Activated gamma-delta T cell treated with anti-CD3 and anti-CD28 coated beads, Interleukin-2, amount 50 U/mL, for 16 hours (primary cell): ENCODE data around the gene BCAP31.
"Not testable (repeated sequence)": the region's sequence is repeated elsewhere in the genome, so short reads cannot be mapped to it uniquely, and the experiment has no call there.

Experiments used
- DNase-seq: peaks from one replicate; pipeline ENCODE4 v3.0.0-alpha.2; 2020; ENCODE audit warnings: low read depth

The BCAP31 gene

DNA sequence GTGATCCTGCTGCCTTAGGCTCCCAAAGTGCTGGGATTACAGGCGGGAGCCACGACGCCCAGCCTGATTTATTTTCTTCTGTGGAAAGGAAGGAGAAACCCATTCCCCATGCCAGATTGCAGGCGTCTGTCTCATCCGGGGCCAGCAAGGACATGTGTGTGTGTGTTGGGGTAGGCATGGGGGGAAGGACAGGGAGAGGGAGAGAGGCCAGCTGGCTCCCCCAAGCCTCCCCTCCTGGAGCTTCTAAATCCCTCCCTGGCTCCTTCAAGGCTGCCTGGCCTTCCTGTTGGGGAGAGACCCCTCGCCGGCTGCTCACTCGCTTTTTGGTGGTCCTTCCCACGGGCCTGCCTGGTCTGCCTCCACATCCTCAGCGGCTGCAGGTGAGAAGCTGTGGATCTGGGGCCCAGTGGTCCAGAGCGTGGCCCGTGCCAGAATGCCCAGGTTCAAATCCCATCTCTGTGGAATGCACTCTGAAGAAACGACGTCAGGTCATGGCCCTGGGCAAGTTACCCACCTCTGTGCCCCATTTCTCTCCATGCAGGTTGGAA, 38.5 kb upstream of the BCAP31 start:
- DNase-seq: no peak

DNA sequence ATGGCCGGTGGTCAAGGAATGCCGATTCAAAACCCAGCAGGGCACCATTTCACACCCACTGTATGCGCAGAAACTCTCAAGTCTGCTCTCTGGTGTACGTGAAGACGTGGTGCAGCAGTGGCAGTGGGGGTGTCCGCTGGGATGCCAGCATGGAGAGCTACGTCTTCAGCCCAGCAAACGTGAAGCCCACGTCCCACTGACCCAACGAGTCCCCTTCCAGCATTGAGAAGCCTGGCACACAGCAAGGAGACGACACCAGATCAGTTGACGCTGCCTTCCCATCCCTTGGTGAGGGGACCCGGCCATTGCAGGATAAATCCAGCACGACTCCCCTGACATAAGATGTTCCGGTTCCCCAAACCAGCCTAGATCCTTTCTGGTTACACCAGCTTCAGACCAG, 37.7 kb upstream of the BCAP31 start:
- no peak for DNase-seq

DNA sequence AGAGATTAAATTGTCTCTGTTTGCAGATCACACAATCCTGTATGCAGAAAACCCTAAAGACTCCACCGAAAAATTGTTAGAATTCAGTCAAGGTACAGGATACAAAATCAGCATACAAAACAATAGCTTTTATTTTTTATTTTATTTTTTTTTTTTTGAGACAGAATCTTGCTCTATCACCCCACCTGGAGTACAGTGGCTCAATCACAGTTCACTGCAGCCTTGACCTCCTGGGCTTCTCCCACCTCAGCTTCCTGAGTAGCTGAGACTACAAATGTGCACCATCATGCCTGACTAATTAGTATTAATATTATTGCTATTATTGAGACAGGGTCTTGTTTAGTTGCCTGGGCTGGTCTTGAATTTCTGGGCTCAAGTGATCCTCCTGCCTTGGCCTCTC, 30.9 kb upstream of the BCAP31 start:
- DNase-seq: no peak

DNA sequence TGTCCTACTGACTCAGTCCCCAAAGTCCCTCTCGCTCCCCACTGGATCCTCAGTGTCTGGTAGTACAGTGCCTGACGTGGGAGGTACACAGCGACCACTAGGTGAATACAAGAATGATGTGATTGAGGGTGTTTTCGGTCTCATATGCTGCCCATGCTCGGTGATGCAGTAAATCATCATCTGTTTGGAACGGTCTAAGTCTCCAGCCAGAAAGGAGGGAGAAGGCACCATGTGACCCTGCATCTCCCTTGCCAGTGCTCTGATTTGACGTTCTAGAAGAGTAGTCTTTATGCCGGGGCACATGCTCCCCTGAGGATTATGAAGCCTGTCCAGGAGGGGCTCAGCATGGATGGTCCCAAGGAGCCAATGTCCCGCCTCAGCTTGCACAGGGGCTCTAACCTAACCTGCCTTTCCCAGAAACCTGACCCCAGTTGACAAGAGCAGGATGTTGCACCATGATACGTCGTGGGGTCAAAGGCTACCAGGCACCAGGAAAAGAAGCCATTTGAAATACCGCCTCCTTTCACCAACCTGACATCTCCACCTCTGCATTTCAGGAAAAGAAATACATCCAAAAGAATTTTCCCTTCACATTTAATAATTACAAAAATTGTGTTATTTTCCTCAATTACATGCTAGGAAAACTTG, 26.1 kb upstream of the BCAP31 start:
- no peak for DNase-seq

DNA sequence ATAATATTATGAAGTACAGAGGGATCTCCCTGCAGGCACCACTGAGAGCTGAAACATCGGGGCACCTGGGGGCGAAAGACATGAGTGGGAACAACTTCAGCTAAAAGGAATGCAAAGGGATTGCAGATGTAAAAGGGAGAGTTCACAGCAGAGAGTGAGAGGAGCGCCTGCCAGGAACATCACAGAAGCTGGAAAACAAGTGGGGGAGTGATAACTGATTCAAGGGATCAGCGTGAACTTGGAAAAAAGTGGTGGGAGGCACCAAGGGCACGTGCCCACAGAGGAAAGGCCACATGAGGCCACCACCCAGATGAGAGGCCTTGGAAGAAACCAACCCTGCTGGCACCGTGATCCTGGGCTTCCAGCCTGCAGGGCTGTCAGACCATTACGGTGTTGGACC, 24.8 kb upstream of the BCAP31 start:
- DNase-seq: not testable (repeated sequence)

DNA sequence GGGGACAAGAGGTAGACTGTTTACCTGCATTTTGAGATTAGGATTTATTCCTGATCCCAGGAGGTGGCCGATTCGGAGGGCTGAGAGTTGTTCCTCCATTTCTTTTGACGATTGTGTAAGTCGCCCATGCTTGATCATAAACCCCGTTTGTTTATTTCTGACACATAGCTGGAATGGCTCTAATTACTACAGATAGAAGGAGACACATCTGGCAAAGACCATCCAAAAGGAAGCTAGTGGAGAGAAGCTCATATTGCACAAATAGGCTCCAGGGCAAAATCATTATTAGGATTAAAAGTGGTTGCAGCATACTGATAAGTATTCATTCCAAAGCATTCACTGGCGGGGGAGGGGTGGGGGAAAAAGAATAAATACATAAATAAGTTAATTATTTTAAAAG, 22.8 kb upstream of the BCAP31 start:
- DNase-seq: not testable (repeated sequence)

DNA sequence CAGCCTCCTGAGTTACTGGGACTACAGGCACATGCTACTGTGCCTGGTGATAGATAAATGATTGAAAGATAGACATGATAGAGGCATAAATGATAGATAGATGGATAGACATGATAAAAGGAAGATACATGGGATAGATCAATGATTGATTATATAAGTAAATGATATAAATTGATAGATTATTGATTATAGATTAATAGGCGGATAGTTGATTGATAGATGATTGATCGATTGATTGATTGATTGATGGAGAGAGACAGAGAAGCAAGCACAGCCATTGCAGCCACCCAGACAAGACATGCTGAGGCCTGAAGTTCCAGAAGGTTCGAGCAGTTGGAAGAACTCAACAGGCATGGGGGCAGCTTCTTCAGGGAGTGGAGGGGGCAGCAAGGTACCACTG, 22.2 kb upstream of the BCAP31 start:
- DNase-seq: no peak

DNA sequence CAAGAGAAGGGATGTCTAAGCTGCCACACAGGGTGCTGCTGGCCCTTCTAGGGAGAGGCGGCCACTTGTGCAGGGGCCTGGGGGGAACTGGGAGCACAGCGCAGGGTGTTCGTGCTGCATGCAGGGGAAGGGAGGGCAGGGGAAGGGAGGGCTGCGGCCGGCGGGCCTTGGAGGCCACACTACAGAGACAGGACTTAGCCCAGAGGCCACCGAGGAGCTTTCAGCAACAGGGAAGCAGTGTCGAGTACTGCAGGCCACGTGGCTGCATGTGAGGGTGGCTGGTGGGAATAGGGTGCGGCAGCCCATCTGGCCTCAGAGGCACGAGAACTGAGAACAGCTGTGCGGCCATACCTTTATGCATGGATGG, 20.9 kb upstream of the BCAP31 start:
- not testable (repeated sequence) for DNase-seq

DNA sequence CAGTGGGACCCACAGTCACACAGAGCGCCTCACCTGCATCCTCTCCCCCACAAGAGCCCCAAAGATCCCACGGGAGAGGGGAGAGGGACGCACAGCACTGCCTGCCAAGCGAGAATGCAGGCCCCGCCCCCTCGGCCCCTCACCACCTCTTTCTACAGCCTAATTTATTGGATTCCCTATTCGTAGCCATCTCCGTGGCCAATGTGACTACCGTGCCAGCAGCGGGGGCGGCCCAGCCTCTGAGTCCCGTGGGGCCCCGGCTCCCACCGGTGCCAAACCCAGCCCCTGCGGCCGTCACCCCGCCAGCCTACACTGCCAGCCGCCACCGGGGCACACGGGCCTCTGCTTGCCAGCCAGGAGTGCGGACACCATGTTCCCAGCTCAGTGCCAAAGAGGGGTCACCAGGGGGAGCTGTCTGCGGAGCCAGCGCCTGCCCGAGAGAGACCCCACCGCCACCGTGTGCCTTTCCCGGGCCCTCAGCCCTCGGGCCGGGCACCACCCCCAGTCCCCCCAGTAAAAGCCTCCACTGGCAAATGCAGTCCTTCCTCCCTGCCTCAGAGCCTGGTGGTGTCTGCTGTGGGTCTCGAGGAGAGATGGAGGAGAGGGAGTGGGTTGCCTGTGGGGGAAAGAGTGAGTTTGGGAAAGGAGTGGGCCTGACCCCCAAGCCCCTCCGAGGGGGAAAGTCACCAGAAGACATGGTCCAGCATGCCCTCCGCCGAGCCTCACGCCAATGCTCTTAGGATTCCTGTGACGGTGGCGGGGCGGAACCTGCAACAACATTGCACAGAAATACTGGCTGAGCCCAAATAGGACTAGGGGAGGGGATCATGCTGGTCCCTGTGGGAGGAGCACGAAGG, 20.3 kb upstream of the BCAP31 start:
- no peak for DNase-seq

DNA sequence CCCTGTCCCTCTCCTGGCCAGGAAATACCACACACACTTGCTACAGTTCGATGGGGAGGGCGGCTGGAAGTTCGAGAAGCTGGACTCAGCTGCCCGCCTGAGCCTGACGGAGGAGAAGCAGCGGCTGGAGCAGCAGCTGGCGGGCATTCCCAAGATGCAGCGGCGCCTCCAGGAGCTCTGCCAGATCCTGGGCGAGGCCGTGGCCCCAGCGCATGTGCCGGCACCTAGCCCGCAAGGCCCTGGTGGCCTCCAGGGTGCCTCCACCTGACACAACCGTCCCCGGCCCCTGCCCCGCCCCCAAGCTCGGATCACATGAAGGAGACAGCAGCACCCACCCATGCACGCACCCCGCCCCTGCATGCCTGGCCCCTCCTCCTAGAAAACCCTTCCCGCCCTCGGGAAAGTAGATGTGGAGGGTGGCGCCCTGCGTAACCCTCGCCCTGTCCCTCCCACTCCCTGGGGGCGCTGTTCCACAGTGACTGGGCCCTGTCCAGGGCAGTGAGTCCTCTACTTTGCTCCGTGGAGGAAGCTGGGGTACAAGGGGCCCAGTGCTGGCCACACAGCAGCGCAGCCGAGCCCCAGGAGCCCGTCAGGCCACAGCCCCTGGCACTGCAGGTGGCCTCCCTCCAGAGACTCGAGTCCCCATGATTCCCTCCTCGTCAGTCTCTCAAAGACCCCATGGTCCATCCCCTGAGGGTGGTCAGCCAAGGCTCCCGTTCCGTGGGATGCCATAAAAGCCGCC, 19.5 kb upstream of the BCAP31 start:
- DNase-seq: not testable (repeated sequence)

DNA sequence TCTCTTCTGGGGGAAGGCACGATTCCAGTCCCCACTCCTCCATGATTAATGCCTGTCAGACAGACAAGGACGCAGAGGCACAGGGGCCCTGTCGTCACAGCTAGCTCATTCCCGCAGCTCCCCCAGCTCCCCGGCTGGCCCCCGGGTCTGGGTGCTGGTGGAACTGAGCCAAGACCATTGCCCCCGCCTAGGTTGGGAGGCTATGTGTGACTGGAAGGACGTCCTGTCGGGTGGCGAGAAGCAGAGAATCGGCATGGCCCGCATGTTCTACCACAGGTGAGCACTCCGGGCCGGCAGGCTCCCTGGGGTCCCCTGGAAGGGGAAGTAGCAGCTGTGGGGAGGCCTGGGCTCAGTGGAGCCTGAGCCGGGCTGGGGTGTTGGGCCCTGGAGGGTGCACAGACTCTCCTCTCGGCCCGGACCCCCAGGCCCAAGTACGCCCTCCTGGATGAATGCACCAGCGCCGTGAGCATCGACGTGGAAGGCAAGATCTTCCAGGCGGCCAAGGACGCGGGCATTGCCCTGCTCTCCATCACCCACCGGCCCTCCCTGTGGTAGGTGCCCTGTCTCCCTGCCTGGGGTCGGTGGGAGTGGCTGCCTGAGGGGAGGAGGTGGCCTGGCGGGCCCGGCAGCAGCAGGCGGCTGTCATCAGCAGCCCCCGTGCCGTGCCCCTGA, 18.7 kb upstream of the BCAP31 start:
- DNase-seq: not testable (repeated sequence)

DNA sequence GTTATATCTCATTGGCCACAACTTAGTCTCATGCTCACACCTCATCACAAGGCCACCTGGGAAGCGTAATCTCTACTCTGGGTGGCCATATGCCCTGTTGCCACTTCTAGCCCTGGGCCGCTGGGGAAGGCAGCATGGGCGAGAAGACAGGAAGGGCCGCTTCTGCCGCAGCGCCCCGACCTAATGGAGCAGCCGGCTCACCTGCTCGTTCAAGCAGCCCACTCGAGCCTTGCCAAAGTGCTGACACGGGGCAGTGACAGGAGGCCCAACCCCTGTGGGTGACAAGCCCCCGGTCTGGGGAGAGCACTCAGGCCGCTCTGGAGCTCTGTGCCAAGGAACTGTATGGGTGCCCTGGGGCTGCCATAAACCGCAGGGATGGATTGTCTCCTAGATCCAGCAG, 17.9 kb upstream of the BCAP31 start:
- not testable (repeated sequence) for DNase-seq

DNA sequence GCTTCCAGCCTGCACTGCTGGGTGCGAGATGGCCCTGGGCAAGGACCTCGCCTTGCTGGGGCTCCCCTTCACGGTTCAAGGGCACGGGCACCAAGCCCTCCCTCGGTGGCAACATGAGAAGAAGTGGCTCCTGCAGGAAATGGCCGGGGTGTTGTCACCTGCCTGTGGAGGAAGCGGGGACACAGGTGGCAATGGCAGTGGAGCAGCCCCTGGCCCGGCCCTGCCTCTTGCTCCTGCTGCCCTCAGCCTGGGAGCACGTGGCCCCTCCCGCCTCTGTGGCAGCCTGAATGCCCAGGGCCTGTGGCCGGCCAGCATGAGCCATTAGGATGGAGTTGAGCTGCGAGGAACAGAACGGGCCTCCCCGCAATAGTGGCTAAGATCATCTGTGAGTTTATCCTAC, 17.3 kb upstream of the BCAP31 start:
- DNase-seq: no peak

DNA sequence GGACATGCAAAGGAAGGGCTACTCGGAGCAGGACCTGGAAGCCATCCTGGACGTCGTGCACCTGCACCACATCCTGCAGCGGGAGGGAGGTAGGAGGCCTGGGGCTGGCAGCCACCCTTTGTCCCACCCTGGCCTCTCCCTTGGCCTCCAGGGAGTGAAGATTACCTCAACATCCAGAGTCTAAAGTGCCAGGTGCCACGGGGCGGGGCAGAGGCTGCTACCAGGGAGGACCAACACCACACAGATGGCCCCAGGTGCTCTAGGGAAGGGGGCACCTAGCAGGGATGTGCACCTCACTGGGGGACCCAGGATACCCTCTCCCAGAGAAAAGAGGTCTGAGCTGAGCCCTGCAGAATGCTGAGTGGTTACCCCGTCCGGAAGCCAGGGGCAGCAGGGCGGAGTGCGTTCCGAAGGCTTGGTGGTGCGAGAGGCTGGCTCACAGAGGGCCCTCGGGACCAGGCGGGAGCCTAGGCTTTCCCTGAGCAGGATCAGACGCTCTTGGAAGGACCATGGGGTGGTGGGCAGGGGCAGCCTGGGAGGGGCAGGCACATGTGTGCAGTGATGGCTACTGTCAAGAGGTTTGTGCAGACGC, 16.5 kb upstream of the BCAP31 start:
- no peak for DNase-seq

DNA sequence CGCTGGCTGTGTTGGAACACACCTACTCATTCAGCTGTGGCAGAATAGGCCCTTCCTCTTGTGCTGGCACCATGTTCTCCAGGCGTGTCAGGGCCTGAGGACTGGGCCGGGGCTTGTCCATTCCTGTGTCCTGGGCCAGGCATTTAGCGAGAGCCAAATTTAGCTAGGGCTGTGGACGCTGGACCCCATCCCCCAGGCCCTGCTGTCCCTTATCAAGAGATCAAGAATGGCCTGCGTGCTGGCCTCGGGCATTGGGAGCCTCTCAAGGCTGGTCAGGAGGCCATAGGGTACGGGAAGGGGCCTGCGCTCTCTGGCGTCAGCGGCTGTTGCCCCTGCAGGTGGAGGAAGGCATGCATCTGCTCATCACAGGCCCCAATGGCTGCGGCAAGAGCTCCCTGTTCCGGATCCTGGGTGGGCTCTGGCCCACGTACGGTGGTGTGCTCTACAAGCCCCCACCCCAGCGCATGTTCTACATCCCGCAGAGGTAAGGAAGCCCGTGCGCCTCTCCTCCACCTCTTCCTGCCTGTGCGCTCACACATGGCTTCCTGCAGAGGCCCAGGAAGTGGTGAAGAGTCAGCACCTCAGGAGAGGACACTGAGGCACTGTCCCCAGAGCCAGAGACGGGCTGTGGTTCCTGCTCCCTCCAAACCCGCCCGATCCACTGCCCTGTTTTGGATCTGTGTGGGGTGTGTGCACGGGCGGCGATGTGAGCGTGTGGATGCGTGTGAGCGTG, 15.7 kb upstream of the BCAP31 start:
- no peak for DNase-seq

DNA sequence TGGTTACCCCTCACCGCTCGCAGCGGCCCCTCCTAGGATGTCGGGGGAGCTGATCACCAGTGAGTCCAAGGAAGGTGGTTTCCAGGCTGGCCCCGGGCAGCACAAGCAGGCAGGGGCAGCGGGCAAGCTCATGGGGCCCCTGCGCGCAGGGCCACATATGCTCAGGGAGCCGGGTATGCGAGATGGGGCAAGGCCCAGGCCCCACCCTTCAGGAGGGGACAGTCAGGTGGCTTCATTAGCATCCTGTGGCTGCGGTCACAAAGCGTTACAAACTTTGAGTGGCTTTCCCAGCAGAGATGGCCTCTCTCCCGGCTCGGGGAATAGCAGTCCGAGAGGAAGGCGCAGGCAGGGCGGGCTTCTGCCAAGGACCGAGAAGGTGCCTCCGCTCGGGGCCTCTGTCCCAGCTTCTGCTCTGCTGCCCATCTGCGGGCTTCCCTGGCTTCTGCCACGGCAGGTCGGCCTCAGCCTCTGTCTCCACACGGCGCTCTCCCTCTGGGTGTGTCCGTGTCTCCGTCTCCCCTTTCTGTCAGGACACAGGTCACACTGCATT, 13.9 kb upstream of the BCAP31 start:
- DNase-seq: no peak

DNA sequence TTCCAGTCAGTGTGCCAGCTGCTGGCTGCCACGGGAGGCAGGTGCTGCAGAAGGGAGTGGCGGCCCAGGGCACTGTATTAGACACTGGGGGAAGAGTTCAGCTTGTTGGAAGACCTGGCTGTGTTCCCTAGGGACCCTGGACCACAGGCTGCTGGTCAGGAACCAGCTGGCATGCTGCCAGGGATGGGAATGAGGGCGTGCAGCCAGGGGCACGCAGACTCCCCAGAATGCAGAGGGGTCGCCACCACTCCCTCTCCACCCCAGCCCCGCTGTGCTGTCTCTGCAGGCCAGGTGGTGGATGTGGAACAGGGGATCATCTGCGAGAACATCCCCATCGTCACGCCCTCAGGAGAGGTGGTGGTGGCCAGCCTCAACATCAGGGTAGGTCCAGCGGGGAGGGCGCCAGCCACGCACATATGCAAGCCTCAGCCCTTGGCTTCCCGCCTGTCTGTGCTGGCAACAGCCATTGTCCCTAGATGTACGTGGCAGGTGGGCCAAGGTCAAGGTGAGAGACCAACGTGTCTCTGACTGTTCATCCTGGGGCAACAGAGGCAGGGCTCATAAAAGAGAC, 12.8 kb upstream of the BCAP31 start:
- no peak for DNase-seq

DNA sequence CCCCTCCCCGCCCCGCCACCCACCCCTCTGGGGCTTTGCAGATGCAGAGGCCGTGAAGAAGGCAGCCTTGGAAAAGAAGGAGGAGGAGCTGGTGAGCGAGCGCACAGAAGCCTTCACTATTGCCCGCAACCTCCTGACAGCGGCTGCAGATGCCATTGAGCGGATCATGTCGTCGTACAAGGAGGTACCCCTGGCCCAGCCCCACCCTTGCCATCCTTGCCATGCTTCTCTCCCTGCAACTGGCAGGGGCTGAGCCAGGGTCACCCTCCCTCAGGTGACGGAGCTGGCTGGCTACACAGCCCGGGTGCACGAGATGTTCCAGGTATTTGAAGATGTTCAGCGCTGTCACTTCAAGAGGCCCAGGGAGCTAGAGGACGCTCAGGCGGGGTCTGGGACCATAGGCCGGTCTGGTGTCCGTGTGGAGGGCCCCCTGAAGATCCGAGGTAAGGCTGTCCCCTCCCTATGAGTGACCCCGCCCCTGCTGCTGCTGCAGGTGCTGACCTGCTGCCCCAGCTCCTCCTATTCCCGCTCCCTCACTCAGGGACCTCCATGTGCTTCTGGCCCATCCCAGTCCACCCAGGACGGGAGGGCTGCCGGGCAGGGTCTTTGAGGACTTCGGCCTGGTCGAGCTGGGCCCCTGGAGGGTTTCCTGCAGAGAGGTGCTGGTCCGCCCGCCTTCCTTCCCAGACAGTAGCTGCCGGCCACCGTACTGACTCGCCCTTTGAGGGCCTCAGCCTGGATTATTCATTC, 12.1 kb upstream of the BCAP31 start:
- no peak for DNase-seq

DNA sequence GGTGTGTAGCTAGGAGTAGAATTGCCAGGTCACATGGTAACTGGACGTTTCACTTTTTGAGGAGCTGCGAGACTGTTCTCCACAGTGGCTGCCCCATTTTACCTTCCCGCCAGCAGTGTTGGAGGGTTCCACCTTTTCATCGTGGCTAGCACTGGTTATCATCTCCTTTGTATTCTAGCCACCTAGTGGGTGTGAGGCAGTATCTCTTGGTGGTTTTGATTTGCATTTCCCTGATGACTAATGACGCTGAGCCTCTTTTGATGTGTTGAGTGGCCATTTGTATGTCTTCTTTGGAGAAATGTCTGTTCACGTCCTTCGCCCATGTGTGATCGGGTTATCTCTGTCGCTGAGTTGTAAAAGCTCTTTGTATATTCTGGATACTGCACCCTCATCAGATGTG, 11.1 kb upstream of the BCAP31 start:
- no peak for DNase-seq

DNA sequence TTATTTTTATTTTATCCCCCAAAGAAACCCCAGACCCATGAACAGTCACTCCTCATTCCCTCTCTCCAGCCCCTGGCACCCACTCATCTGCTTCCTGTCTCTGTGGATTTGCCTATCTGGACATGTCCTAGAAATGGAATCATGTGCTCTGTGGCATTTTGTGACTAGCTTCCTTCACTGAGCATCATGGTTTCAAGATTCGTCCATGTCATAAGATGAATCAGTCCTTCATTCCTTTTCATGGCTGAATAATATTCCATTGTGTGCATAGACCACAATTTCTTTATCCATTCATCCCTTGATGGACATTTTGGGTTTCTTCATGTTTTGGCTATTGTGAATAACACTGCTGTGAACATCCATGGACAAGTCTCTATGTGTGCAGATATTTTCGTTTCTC, 10.7 kb upstream of the BCAP31 start:
- no peak for DNase-seq
